OCI-LY3 (cell line): ENCODE measurements around the gene DUOXA1.

Source experiments
- EZH2phosphoT487 ChIP-seq: fragments of 200-600 bp; shearing (Covaris generic); IDR thresholded peaks from 2 replicates; pipeline ENCODE4 v1.6.1; 2018; ENCODE audit warnings: antibody characterized with exemption, mixed run types, low read depth
- TF ChIP-seq, protein P1 (sequence below): fragments of 200-600, 300-600 bp; sonication (generic); IDR thresholded peaks from 2 replicates; pipeline ENCODE4 v1.5.1; 2014; ENCODE audit warnings: antibody characterized with exemption, low read length, low read depth

DNA sequence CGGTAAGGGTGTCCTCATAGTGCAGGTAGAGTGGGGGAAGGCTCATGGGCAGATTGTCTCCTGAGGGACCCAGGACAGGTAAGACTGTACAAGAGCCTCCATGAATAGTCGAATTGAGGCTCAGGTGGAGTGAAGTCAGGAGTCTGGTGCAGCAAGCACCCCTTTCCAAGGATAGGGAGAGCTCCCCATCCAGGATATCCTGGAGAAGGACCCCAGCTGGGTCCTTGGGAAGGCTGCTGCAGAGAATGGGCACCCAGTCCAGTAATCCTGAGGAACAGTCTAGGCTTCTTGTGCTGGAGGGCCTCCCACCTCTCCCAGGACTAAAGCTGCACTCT lies 15.0 kb downstream of the DUOXA1 start:
- TF ChIP-seq, protein P1, sequence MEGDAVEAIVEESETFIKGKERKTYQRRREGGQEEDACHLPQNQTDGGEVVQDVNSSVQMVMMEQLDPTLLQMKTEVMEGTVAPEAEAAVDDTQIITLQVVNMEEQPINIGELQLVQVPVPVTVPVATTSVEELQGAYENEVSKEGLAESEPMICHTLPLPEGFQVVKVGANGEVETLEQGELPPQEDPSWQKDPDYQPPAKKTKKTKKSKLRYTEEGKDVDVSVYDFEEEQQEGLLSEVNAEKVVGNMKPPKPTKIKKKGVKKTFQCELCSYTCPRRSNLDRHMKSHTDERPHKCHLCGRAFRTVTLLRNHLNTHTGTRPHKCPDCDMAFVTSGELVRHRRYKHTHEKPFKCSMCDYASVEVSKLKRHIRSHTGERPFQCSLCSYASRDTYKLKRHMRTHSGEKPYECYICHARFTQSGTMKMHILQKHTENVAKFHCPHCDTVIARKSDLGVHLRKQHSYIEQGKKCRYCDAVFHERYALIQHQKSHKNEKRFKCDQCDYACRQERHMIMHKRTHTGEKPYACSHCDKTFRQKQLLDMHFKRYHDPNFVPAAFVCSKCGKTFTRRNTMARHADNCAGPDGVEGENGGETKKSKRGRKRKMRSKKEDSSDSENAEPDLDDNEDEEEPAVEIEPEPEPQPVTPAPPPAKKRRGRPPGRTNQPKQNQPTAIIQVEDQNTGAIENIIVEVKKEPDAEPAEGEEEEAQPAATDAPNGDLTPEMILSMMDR, result no peak
- no peak for TF ChIP-seq EZH2phosphoT487
